GM12865 (cell line): ENCODE results near the gene ABCC8.

Experiments used
- DNase-seq: peaks from one replicate; pipeline ENCODE4 v3.0.0; 2010; ENCODE audit warnings: low read depth
- H3K4me3 ChIP-seq: 2 replicates; pipeline ENCODE4 v1.5.1; 2011; ENCODE audit warnings: mild to moderate bottlenecking, low read depth, low read length, control low read depth
- CTCF ChIP-seq: IDR thresholded peaks from 2 replicates; pipeline ENCODE4 v1.5.1; 2011; ENCODE audit warnings: low read length, control low read depth, low read depth, inconsistent platforms; ENCODE audit not compliant: insufficient read depth; ENCODE audit errors: missing control alignments

The ABCC8 gene

GRCh38 chr11:17343907-17344306 is 132.7 kb downstream of the ABCC8 start:
- DNase-seq = no peak

GRCh38 chr11:17343257-17343656 is 133.4 kb downstream of the ABCC8 start:
- TF ChIP-seq CTCF = no peak
- H3K4me3 ChIP-seq = no peak overlapping the region
- DNase-seq = no peak

More at GRCh38 chr11:17343907-17344306, 132.7 kb downstream of the ABCC8 start:
- no peak for TF ChIP-seq CTCF
- no peak overlapping the region for H3K4me3 ChIP-seq
